NB4 (cell line): ENCODE results near the gene STC2.

Source experiments
- CTCF ChIP-seq: IDR thresholded peaks from one replicate; pipeline ENCODE4 v1.5.1; 2012; ENCODE audit warnings: low read depth, low read length
- MAX ChIP-seq: IDR thresholded peaks from 2 replicates; pipeline ENCODE4 v1.6.1; 2011; ENCODE audit warnings: low read depth, low read length
- MYC ChIP-seq: IDR thresholded peaks from 2 replicates; pipeline ENCODE4 v1.6.1; 2011; ENCODE audit warnings: low read depth, low read length
- POLR2A ChIP-seq: IDR thresholded peaks from 2 replicates; pipeline ENCODE4 v1.6.1; 2011; ENCODE audit warnings: mild to moderate bottlenecking; ENCODE audit not compliant: insufficient read length; ENCODE audit errors: extremely low read depth

- TF ChIP-seq CTCF (no peak), POLR2A (no peak), MYC (no peak), MAX (no peak)
Measured at GRCh38 chr5:173298213-173298926, 29.8 kb downstream of the STC2 start.
